Measurements from ENCODE around the gene TMEM82. TPM values are rescaled to one million over a fixed set of nuclear protein-coding genes. Genes with fewer than 3 reads are reported as not detected.

Gene TMEM82
- total RNA-seq, 1 donor from 2014 or later = not detected

GRCh38 chr1:15708486-15709137, 33.7 kb upstream of the TMEM82 start:
- FAIRE-seq = no peak
- Histone ChIP-seq H3K4me1 (ENCODE audit: insufficient read depth, low read length) (peaks cover 10% of the 10 kb centered on the region), H3K4me3 (ENCODE audit: insufficient read depth, low read depth, low read length) (no peak overlapping the region), H3K9me3 (ENCODE audit: insufficient read depth, low read depth, low read length) (no peaks in the 10 kb centered on the region), H3K9ac (ENCODE audit: low read length) (no peak overlapping the region), H3K4me2 (ENCODE audit: low read length) (no peak overlapping the region), H2AFZ (ENCODE audit: low read depth, low read length) (no peak overlapping the region), H3K27ac (ENCODE audit: low read depth, low read length) (no peak overlapping the region), H4K20me1 (ENCODE audit: insufficient read depth, low read length) (peaks cover 58% of the 10 kb centered on the region), H3K27me3 (ENCODE audit: insufficient read depth, low read length) (no peaks in the 10 kb centered on the region), H3K79me2 (ENCODE audit: insufficient read depth, low read length) (peaks cover 68% of the 10 kb centered on the region), H3K36me3 (ENCODE audit: insufficient read depth, low read length) (peaks cover 2% of the 10 kb centered on the region)
- DNase-seq (ENCODE audit: low read depth) = no peak
- Mint-ChIP-seq H3K27ac (ENCODE audit: unreplicated experiment) (no peak overlapping the region), H3K27me3 (ENCODE audit: low read depth, unreplicated experiment) (no peaks in the 10 kb centered on the region), H3K4me1 (ENCODE audit: low read depth, unreplicated experiment) (peaks cover 14% of the 10 kb centered on the region), H3K36me3 (ENCODE audit: low read depth, unreplicated experiment) (peaks cover 4% of the 10 kb centered on the region), H3K4me3 (ENCODE audit: unreplicated experiment) (no peak overlapping the region), H3K9me3 (ENCODE audit: unreplicated experiment) (no peaks in the 10 kb centered on the region)
- TF ChIP-seq EZH2 (IDR thresholded peaks at IDR 0.05; ENCODE audit: insufficient read depth, low read length) = no peak
- TF ChIP-seq, protein P1, sequence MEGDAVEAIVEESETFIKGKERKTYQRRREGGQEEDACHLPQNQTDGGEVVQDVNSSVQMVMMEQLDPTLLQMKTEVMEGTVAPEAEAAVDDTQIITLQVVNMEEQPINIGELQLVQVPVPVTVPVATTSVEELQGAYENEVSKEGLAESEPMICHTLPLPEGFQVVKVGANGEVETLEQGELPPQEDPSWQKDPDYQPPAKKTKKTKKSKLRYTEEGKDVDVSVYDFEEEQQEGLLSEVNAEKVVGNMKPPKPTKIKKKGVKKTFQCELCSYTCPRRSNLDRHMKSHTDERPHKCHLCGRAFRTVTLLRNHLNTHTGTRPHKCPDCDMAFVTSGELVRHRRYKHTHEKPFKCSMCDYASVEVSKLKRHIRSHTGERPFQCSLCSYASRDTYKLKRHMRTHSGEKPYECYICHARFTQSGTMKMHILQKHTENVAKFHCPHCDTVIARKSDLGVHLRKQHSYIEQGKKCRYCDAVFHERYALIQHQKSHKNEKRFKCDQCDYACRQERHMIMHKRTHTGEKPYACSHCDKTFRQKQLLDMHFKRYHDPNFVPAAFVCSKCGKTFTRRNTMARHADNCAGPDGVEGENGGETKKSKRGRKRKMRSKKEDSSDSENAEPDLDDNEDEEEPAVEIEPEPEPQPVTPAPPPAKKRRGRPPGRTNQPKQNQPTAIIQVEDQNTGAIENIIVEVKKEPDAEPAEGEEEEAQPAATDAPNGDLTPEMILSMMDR (IDR thresholded peaks at IDR 0.05; ENCODE audit: insufficient read depth, low read depth, low read length) = no peak

- Mint-ChIP-seq H3K9me3 (ENCODE audit: unreplicated experiment) (no peaks in the 10 kb centered on the region), H3K4me1 (ENCODE audit: low read depth, unreplicated experiment) (peaks cover 9% of the 10 kb centered on the region), H3K36me3 (ENCODE audit: low read depth, unreplicated experiment) (peaks cover 4% of the 10 kb centered on the region), H3K27me3 (ENCODE audit: low read depth, unreplicated experiment) (no peaks in the 10 kb centered on the region), H3K4me3 (ENCODE audit: unreplicated experiment) (no peak overlapping the region), H3K27ac (ENCODE audit: unreplicated experiment) (no peak overlapping the region)
- Histone ChIP-seq H4K20me1 (ENCODE audit: insufficient read depth, low read length) (peaks cover 63% of the 10 kb centered on the region), H3K79me2 (ENCODE audit: insufficient read depth, low read length) (peaks cover 67% of the 10 kb centered on the region), H3K27me3 (ENCODE audit: insufficient read depth, low read length) (no peaks in the 10 kb centered on the region), H3K9ac (ENCODE audit: low read length) (no peak overlapping the region), H3K27ac (ENCODE audit: low read depth, low read length) (no peak overlapping the region), H3K36me3 (ENCODE audit: insufficient read depth, low read length) (peaks cover 2% of the 10 kb centered on the region), H2AFZ (ENCODE audit: low read depth, low read length) (no peak overlapping the region), H3K4me2 (ENCODE audit: low read length) (no peak overlapping the region), H3K9me3 (ENCODE audit: insufficient read depth, low read depth, low read length) (no peaks in the 10 kb centered on the region), H3K4me3 (ENCODE audit: insufficient read depth, low read depth, low read length) (no peak overlapping the region), H3K4me1 (ENCODE audit: insufficient read depth, low read length) (peaks cover 4% of the 10 kb centered on the region)
- DNase-seq (ENCODE audit: low read depth) (no peak), FAIRE-seq (no peak)
- no peak for TF ChIP-seq EZH2 (IDR thresholded peaks at IDR 0.05; ENCODE audit: insufficient read depth, low read length)
- TF ChIP-seq, protein P1 (IDR thresholded peaks at IDR 0.05; ENCODE audit: insufficient read depth, low read depth, low read length) = no peak
These were observed 33.1 kb upstream of the TMEM82 start for GRCh38 chr1:15709226-15709625.

- H3K36me3 ChIP-seq (ENCODE audit: insufficient read depth, low read length) = peaks cover 4% of the 10 kb centered on the region
- H3K9me3 ChIP-seq (ENCODE audit: insufficient read depth, low read depth, low read length) = no peaks in the 10 kb centered on the region
- Mint-ChIP-seq H3K27ac (ENCODE audit: unreplicated experiment) (no peak overlapping the region), H3K9me3 (ENCODE audit: unreplicated experiment) (no peaks in the 10 kb centered on the region), H3K36me3 (ENCODE audit: low read depth, unreplicated experiment) (peaks cover 12% of the 10 kb centered on the region), H3K4me3 (ENCODE audit: unreplicated experiment) (no peak overlapping the region), H3K27me3 (ENCODE audit: low read depth, unreplicated experiment) (no peaks in the 10 kb centered on the region), H3K4me1 (ENCODE audit: low read depth, unreplicated experiment) (peaks cover 6% of the 10 kb centered on the region)
- no peaks in the 10 kb centered on the region for H3K4me1 ChIP-seq (ENCODE audit: insufficient read depth, low read length)
- no peak overlapping the region for H3K27ac ChIP-seq (ENCODE audit: low read depth, low read length)
- no peak for TF ChIP-seq EZH2 (IDR thresholded peaks at IDR 0.05; ENCODE audit: insufficient read depth, low read length)
- TF ChIP-seq, protein P1 (IDR thresholded peaks at IDR 0.05; ENCODE audit: insufficient read depth, low read depth, low read length) = no peak
- FAIRE-seq (no peak), DNase-seq (ENCODE audit: low read depth) (no peak)
- no peak overlapping the region for H3K4me3 ChIP-seq (ENCODE audit: insufficient read depth, low read depth, low read length)
- no peak overlapping the region for H3K9ac ChIP-seq (ENCODE audit: low read length)
- no peaks in the 10 kb centered on the region for H3K27me3 ChIP-seq (ENCODE audit: insufficient read depth, low read length)
- H4K20me1 ChIP-seq (ENCODE audit: insufficient read depth, low read length) = peaks cover 73% of the 10 kb centered on the region
- peaks cover 59% of the 10 kb centered on the region for H3K79me2 ChIP-seq (ENCODE audit: insufficient read depth, low read length)
- H2AFZ ChIP-seq (ENCODE audit: low read depth, low read length) = no peak overlapping the region
- H3K4me2 ChIP-seq (ENCODE audit: low read length) = no peak overlapping the region
These were observed 30.1 kb upstream of the TMEM82 start for GRCh38 chr1:15712168-15712567.

Data from astrocyte (in vitro differentiated cells and primary cell).